Brain microvascular endothelial cell (primary cell): ENCODE data around the gene POLR2L.
A peak's percentile ranks its signal among the peaks of the same experiment; 100 is the strongest.

Experiments
- DNase-seq: peaks from one replicate; pipeline ENCODE4 v3.0.0-alpha.2; 2020
- H3K27ac ChIP-seq: fragments of 250-450 bp; sonication (Bioruptor Pico); 2 replicates; pipeline ENCODE4 v1.5.1; 2020; ENCODE audit warnings: mild to moderate bottlenecking, moderate library complexity
- H3K27me3 ChIP-seq: fragments of 250-450 bp; sonication (Bioruptor Pico); replicated peaks from 2 replicates; pipeline ENCODE4 v1.5.1; 2020; ENCODE audit warnings: mild to moderate bottlenecking
- H3K36me3 ChIP-seq: fragments of 250-450 bp; sonication (Bioruptor Pico); replicated peaks from 2 replicates; pipeline ENCODE4 v1.5.1; 2020; ENCODE audit warnings: mild to moderate bottlenecking
- H3K4me3 ChIP-seq: 2 replicates; pipeline ENCODE4 v1.5.1; 2011; ENCODE audit warnings: low read depth, mild to moderate bottlenecking, control low read depth, low read length, moderate library complexity
- CTCF ChIP-seq: IDR thresholded peaks from 2 replicates; pipeline ENCODE4 v1.5.1; 2011; ENCODE audit warnings: low read depth, mild to moderate bottlenecking, moderate library complexity, low read length, control low read depth, inconsistent platforms; ENCODE audit errors: missing control alignments
- in situ Hi-C: cut with HindIII; loops from 2 replicates; pipeline ENCODE4 v1.10.0; 2017; ENCODE audit warnings: low sequenced_read_pairs, low pct_ligation_motif_present

POLR2L gene

GRCh38 chr11:836700-837099 is 5.6 kb downstream of the POLR2L start:
- H3K27ac ChIP-seq = no peak overlapping the region
- in situ Hi-C loops = no loop called here
- H3K27me3 ChIP-seq = no peaks in the 10 kb centered on the region
- peaks cover 50% of the 10 kb centered on the region for H3K36me3 ChIP-seq
- no peak overlapping the region for H3K4me3 ChIP-seq
- TF ChIP-seq CTCF = no peak
- DNase-seq = no peak

GRCh38 chr11:836274-836673 is 6.1 kb downstream of the POLR2L start:
- Histone ChIP-seq H3K4me3 (no peak overlapping the region), H3K27me3 (no peaks in the 10 kb centered on the region), H3K36me3 (peaks cover 49% of the 10 kb centered on the region), H3K27ac (no peak overlapping the region)
- DNase-seq = no peak
- in situ Hi-C loops = no loop called here
- no peak for TF ChIP-seq CTCF

GRCh38 chr11:834371-835316 is 7.7 kb downstream of the POLR2L start:
- H3K4me3 ChIP-seq = peak overlapping the region; percentile 39
- H3K27ac ChIP-seq = peak overlapping the region; percentile 73
- no peak for DNase-seq
- no peaks in the 10 kb centered on the region for H3K27me3 ChIP-seq
- H3K36me3 ChIP-seq = peaks cover 34% of the 10 kb centered on the region
- no peak for TF ChIP-seq CTCF
- in situ Hi-C loops = no loop called here

GRCh38 chr11:833849-834311 is 8.4 kb downstream of the POLR2L start:
- in situ Hi-C loops = no loop called here
- H3K27me3 ChIP-seq = no peaks in the 10 kb centered on the region
- no peak for TF ChIP-seq CTCF
- peak overlapping the region; percentile 73 for H3K27ac ChIP-seq
- DNase-seq = peak; percentile 54
- peaks cover 26% of the 10 kb centered on the region for H3K36me3 ChIP-seq
- peak overlapping the region; percentile 73 for H3K4me3 ChIP-seq

- TF ChIP-seq CTCF = no peak
- H3K27ac ChIP-seq = peak overlapping the region; percentile 73
- in situ Hi-C loops = no loop called here
- peak overlapping the region; percentile 73 for H3K4me3 ChIP-seq
- DNase-seq = no peak
- H3K27me3 ChIP-seq = no peaks in the 10 kb centered on the region
- H3K36me3 ChIP-seq = peaks cover 20% of the 10 kb centered on the region
Measured at GRCh38 chr11:833114-833791, 9.1 kb downstream of the POLR2L start.
